Activated naive CD4-positive, alpha-beta T cell treated with Interleukin-2 at 50 U/mL for 16 hours (primary cell): Measurements from ENCODE around the gene ARID2.

Source experiments
- DNase-seq: peaks from one replicate; pipeline ENCODE4 v3.0.0-alpha.2; 2020

Gene ARID2

GRCh38 chr12:45872446-45872845, 142.9 kb downstream of the ARID2 start:
- no peak for DNase-seq

GRCh38 chr12:45877069-45877468, 147.6 kb downstream of the ARID2 start:
- no peak for DNase-seq

- DNase-seq = peak; percentile 29
Measured at GRCh38 chr12:45878630-45879255, 149.2 kb downstream of the ARID2 start.

GRCh38 chr12:45879363-45879895, 149.9 kb downstream of the ARID2 start:
- DNase-seq = no peak

- no peak for DNase-seq
Measured at GRCh38 chr12:45880533-45880932, 151.0 kb downstream of the ARID2 start.

- no peak for DNase-seq
Measured at GRCh38 chr12:45883187-45883586, 153.7 kb downstream of the ARID2 start.

- no peak for DNase-seq
Measured at GRCh38 chr12:45886685-45887084, 157.2 kb downstream of the ARID2 start.

GRCh38 chr12:45887544-45887943, 158.0 kb downstream of the ARID2 start:
- DNase-seq = no peak

- DNase-seq = no peak
Measured at GRCh38 chr12:45890276-45890675, 160.8 kb downstream of the ARID2 start.

- DNase-seq = no peak
Measured at GRCh38 chr12:45893240-45893639, 163.7 kb downstream of the ARID2 start.

- no peak for DNase-seq
Measured at GRCh38 chr12:45895961-45896360, 166.5 kb downstream of the ARID2 start.

GRCh38 chr12:45898094-45898493, 168.6 kb downstream of the ARID2 start:
- no peak for DNase-seq

- no peak for DNase-seq
Measured at GRCh38 chr12:45907955-45908354, 178.4 kb downstream of the ARID2 start.

GRCh38 chr12:45909041-45909713, 179.7 kb downstream of the ARID2 start:
- no peak for DNase-seq

- DNase-seq = no peak
Measured at GRCh38 chr12:45912774-45913173, 183.3 kb downstream of the ARID2 start.

GRCh38 chr12:45913631-45914030, 184.1 kb downstream of the ARID2 start:
- DNase-seq = no peak

- DNase-seq = no peak
Measured at GRCh38 chr12:45914090-45914489, 184.6 kb downstream of the ARID2 start.

- DNase-seq = no peak
Measured at GRCh38 chr12:45915405-45915804, 185.9 kb downstream of the ARID2 start.

- no peak for DNase-seq
Measured at GRCh38 chr12:45918818-45919217, 189.3 kb downstream of the ARID2 start.

GRCh38 chr12:45928309-45928708, 198.8 kb downstream of the ARID2 start:
- no peak for DNase-seq

GRCh38 chr12:45930369-45930768, 200.9 kb downstream of the ARID2 start:
- DNase-seq = no peak

GRCh38 chr12:45933504-45933903, 204.0 kb downstream of the ARID2 start:
- no peak for DNase-seq

GRCh38 chr12:45934956-45935355, 205.4 kb downstream of the ARID2 start:
- no peak for DNase-seq

- DNase-seq = no peak
Measured at GRCh38 chr12:45938566-45938965, 209.1 kb downstream of the ARID2 start.

- DNase-seq = no peak
Measured at GRCh38 chr12:45939759-45940158, 210.3 kb downstream of the ARID2 start.
